Kidney epithelial cell (primary cell): ENCODE measurements around the gene CYP1A2. TPM values are rescaled to one million over a fixed set of nuclear protein-coding genes. Genes with fewer than 3 reads are reported as not detected.

ENCODE experiments used
- DNase-seq: peaks from one replicate; pipeline ENCODE4 v3.0.0-alpha.2; 2010; ENCODE audit warnings: low read depth
- H3K27me3 ChIP-seq: 2 replicates; pipeline ENCODE4 v1.6.0; 2011; ENCODE audit warnings: low read length; ENCODE audit not compliant: control insufficient read depth, insufficient read depth
- H3K36me3 ChIP-seq: 2 replicates; pipeline ENCODE4 v1.5.1; 2011; ENCODE audit warnings: low read length; ENCODE audit not compliant: control insufficient read depth, insufficient read depth
- H3K4me3 ChIP-seq: 2 replicates; pipeline ENCODE4 v1.5.1; 2011; ENCODE audit warnings: low read depth, mild to moderate bottlenecking, control low read depth, low read length
- total RNA-seq: library from RNA; depleted of rRNA; stranded (reverse); fragments of >200 nt; gene quantifications from 2 replicates; pipeline ENCODE4 v1.2.3, GENCODE V29; 2015
- TF ChIP-seq, protein P1 (sequence below): IDR thresholded peaks from 2 replicates; pipeline ENCODE4 v1.5.1; 2011; ENCODE audit warnings: mild to moderate bottlenecking, moderate library complexity, low read length, control low read depth, inconsistent platforms; ENCODE audit not compliant: insufficient read depth, poor library complexity, severe bottlenecking

CYP1A2 gene
- total RNA-seq, 1 donor from 2014 or later, result not detected

- no peaks in the 10 kb centered on the region for H3K27me3 ChIP-seq
- H3K4me3 ChIP-seq, result no peak overlapping the region
- no peaks in the 10 kb centered on the region for H3K36me3 ChIP-seq
- TF ChIP-seq, protein P1, sequence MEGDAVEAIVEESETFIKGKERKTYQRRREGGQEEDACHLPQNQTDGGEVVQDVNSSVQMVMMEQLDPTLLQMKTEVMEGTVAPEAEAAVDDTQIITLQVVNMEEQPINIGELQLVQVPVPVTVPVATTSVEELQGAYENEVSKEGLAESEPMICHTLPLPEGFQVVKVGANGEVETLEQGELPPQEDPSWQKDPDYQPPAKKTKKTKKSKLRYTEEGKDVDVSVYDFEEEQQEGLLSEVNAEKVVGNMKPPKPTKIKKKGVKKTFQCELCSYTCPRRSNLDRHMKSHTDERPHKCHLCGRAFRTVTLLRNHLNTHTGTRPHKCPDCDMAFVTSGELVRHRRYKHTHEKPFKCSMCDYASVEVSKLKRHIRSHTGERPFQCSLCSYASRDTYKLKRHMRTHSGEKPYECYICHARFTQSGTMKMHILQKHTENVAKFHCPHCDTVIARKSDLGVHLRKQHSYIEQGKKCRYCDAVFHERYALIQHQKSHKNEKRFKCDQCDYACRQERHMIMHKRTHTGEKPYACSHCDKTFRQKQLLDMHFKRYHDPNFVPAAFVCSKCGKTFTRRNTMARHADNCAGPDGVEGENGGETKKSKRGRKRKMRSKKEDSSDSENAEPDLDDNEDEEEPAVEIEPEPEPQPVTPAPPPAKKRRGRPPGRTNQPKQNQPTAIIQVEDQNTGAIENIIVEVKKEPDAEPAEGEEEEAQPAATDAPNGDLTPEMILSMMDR, result no peak
- DNase-seq, result no peak
Measured at GRCh38 chr15:74779162-74779648, 30.6 kb downstream of the CYP1A2 start.

- H3K27me3 ChIP-seq, result no peaks in the 10 kb centered on the region
- no peak for DNase-seq
- H3K4me3 ChIP-seq, result no peak overlapping the region
- TF ChIP-seq, protein P1, result no peak
- no peaks in the 10 kb centered on the region for H3K36me3 ChIP-seq
Measured at GRCh38 chr15:74780523-74781430, 32.1 kb downstream of the CYP1A2 start.

DNA sequence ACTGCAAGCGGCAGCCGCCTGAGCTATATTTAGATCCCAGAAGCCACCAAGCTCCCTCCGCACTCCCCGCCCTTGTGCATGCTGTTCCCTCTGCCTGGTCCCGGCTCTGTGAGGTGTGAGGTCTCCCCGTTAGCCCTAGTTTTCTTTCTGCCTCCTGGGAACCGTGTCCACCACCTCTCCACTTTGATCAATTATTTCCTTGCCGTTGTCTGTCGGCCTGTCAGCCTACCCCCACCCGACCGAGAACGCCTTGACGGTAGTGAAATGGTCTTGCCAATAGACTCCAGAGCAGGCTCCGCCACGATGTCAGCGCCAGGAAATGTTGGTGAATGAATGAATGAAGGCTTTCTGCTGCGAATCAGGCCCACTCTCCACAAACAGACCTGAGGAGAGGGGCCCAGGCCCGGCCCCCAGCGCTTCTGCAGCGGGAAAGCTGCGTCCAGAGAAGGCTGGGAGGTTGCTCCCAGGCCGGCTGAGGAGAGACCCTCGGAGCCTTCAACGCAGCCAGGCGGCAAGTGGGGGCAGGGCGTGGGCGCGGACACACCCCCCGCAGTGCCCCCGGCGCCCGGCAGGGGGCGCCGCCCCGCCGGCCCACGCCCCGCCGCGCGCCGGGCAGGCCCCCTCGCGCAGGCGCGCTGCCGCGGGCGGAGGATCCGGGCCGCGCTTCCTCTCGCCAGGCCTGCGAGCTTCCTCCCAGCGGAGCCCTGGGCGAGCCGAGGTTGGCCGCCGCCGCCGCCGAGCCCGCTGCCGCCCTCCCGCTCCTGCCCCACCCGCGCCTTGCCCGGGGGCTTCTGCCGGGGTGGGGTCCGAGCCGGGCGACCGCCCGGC is 33.0 kb downstream of the CYP1A2 start, which contains the start of gene CSK:
Gene CSK (plus strand): TSS at position 650 of the 828 bp plus-strand sequence. CDS start 16,218 bp downstream, outside the sequence.
- no peak for DNase-seq
- no peaks in the 10 kb centered on the region for H3K36me3 ChIP-seq
- TF ChIP-seq, protein P1, result peak; percentile 26
- H3K4me3 ChIP-seq, result peak within 1 kb of the TSS; percentile 65
- no peaks in the 10 kb centered on the region for H3K27me3 ChIP-seq

GRCh38 chr15:74782259-74783071 is 33.8 kb downstream of the CYP1A2 start:
- Histone ChIP-seq H3K27me3 (no peaks in the 10 kb centered on the region), H3K4me3 (peak overlapping the region; percentile 65), H3K36me3 (no peaks in the 10 kb centered on the region)
- TF ChIP-seq, protein P1, result no peak
- no peak for DNase-seq

- no peak for DNase-seq
Measured at GRCh38 chr15:74783072-74783807, 34.6 kb downstream of the CYP1A2 start.

More at GRCh38 chr15:74783072-74783807, 34.6 kb downstream of the CYP1A2 start:
- H3K4me3 ChIP-seq, result peak overlapping the region; percentile 65
- no peaks in the 10 kb centered on the region for H3K27me3 ChIP-seq
- TF ChIP-seq, protein P1, result no peak
- H3K36me3 ChIP-seq, result no peaks in the 10 kb centered on the region
